MCF 10A (cell line): ENCODE results near the gene NRIP2. TPM values are rescaled to one million over a fixed set of nuclear protein-coding genes. Genes with fewer than 3 reads are reported as not detected.

Source experiments
- BruUV-seq: library from RNA; stranded (reverse); fragments of 400-500 nt; replicated peaks from 2 replicates; lab custom pipeline; 2021; lab: Mats Ljungman, UMichigan
- CTCF ChIA-PET: fragments of 300-600 bp; sonication (Branson Sonifier 250); formaldehyde crosslinking; extraction: SDS; loops from one replicate; lab custom pipeline; 2021; ENCODE audit warnings: antibody characterized with exemption, inconsistent platforms; lab: Yijun Ruan, JAX
- POLR2A ChIA-PET: fragments of 300-600, 350-650 bp; sonication (Branson Sonifier 250); formaldehyde crosslinking; extraction: SDS; loops from one replicate; lab custom pipeline; 2020; ENCODE audit warnings: antibody characterized with exemption, inconsistent platforms; lab: Yijun Ruan, JAX
- DNase-seq: peaks from one replicate; pipeline ENCODE4 v3.0.0-alpha.2; 2018; ENCODE audit not compliant: unreplicated experiment
- H3K27ac Mint-ChIP-seq: one replicate; pipeline ENCODE4 v1.8.0; 2022; ENCODE audit warnings: mild to moderate bottlenecking, low read depth, mixed read lengths; ENCODE audit not compliant: unreplicated experiment
- H3K27me3 Mint-ChIP-seq: one replicate; pipeline ENCODE4 v1.8.0; 2022; ENCODE audit warnings: mixed read lengths; ENCODE audit not compliant: insufficient read depth, unreplicated experiment
- H3K36me3 Mint-ChIP-seq: one replicate; pipeline ENCODE4 v1.8.0; 2022; ENCODE audit warnings: mild to moderate bottlenecking, moderate library complexity, mixed read lengths; ENCODE audit not compliant: insufficient read depth, unreplicated experiment
- H3K4me1 Mint-ChIP-seq: one replicate; pipeline ENCODE4 v1.8.0; 2022; ENCODE audit warnings: mixed read lengths; ENCODE audit not compliant: insufficient read depth, unreplicated experiment
- H3K4me3 Mint-ChIP-seq: one replicate; pipeline ENCODE4 v1.8.0; 2022; ENCODE audit warnings: mild to moderate bottlenecking, moderate library complexity, mixed read lengths; ENCODE audit not compliant: unreplicated experiment
- H3K9me3 Mint-ChIP-seq: one replicate; pipeline ENCODE4 v1.8.0; 2022; ENCODE audit warnings: mixed read lengths; ENCODE audit not compliant: unreplicated experiment
- intact Hi-C: fragments of 100-400 bp; cut with micrococcal nuclease; formaldehyde crosslinking; loops from 2 replicates; pipeline ENCODE4 v1.14.1; 2022
- total RNA-seq: library from RNA; stranded (reverse); gene quantifications from 2 replicates; pipeline ENCODE4 v1.2.3, GENCODE V29; 2022
- TF ChIP-seq, protein P1 (sequence below): fragments of 200-600 bp; IDR thresholded peaks from one replicate; pipeline ENCODE4 v1.8.0; 2022; ENCODE audit warnings: antibody characterized with exemption, mild to moderate bottlenecking; ENCODE audit not compliant: unreplicated experiment

Gene NRIP2
- total RNA-seq, 1 experiment from 2014 or later = not detected

DNA sequence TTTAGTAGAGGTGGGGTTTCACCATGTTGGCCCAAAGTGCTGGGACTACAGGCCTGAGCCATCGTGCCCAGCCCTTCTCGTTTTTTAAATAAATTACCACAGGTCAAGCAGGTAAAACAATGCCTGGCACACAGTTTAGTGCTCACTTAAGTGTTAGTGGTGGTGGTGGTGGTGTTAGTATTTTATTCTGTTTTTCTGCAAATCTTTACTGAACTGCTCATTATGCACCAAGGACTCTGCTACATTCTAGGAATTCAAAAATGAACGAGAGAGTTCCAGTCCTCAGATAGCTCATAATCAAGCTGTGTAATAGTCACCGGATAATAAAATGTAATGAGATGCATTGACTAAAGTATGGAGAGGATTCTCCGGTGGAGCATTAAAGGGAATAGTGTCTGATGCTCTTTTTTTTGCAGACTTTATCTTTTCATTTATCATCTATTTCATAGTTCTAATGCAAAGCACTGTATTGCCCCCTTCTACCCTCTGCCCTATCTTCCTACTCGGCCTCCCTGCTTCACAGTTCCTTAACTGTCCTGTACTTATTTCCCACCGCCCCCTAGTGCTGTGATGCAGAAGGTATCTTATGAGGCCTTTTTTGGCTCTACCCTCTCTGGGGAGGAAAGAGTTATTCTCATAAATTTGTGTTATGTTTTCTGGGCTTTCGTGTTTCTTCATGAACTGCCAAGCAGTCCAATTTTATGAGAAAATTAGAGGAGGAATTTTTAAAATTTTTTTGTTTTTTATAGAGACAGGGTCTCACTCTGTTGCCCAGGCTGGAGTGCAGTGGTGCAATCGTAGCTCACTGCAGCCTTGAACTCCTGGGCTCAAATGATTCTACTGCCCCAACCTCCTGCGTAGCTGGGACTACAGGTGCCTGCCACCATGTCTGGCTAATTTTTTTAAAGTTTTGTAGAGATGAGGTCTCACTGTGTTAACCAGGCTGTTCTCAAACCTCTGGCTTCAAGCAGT, 21.3 kb downstream of the NRIP2 start:
- Mint-ChIP-seq H3K9me3 (no peaks in the 10 kb centered on the region), H3K4me1 (peaks cover 6% of the 10 kb centered on the region), H3K36me3 (peaks cover 19% of the 10 kb centered on the region), H3K27me3 (no peaks in the 10 kb centered on the region), H3K27ac (peak overlapping the region; percentile 98), H3K4me3 (peak overlapping the region; percentile 100)
- TF ChIP-seq, protein P1, sequence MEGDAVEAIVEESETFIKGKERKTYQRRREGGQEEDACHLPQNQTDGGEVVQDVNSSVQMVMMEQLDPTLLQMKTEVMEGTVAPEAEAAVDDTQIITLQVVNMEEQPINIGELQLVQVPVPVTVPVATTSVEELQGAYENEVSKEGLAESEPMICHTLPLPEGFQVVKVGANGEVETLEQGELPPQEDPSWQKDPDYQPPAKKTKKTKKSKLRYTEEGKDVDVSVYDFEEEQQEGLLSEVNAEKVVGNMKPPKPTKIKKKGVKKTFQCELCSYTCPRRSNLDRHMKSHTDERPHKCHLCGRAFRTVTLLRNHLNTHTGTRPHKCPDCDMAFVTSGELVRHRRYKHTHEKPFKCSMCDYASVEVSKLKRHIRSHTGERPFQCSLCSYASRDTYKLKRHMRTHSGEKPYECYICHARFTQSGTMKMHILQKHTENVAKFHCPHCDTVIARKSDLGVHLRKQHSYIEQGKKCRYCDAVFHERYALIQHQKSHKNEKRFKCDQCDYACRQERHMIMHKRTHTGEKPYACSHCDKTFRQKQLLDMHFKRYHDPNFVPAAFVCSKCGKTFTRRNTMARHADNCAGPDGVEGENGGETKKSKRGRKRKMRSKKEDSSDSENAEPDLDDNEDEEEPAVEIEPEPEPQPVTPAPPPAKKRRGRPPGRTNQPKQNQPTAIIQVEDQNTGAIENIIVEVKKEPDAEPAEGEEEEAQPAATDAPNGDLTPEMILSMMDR = peak; percentile 55
- no TSS peak for BruUV-seq
- ChIA-PET CTCF (interaction anchor here (0.6 to 3.8 kb wide), 16 partner anchors 14 to 1224 kb away, joined by 3 to 26 read pairs (median 4); no protein-coding TSS in a partner anchor), POLR2A (interaction anchor here (0.7 to 7.6 kb wide), 11 partner anchors 8 to 621 kb away, joined by 3 to 128 read pairs (median 4); partner anchors contain the start of genes FKBP4, FOXM1, RHNO1 and TULP3)
- peak; percentile 81 for DNase-seq
- intact Hi-C loops = loop anchor here (1.0 to 2.0 kb wide), 2 partner anchors 19 to 73 kb away; partner anchors contain the start of gene FKBP4

DNA sequence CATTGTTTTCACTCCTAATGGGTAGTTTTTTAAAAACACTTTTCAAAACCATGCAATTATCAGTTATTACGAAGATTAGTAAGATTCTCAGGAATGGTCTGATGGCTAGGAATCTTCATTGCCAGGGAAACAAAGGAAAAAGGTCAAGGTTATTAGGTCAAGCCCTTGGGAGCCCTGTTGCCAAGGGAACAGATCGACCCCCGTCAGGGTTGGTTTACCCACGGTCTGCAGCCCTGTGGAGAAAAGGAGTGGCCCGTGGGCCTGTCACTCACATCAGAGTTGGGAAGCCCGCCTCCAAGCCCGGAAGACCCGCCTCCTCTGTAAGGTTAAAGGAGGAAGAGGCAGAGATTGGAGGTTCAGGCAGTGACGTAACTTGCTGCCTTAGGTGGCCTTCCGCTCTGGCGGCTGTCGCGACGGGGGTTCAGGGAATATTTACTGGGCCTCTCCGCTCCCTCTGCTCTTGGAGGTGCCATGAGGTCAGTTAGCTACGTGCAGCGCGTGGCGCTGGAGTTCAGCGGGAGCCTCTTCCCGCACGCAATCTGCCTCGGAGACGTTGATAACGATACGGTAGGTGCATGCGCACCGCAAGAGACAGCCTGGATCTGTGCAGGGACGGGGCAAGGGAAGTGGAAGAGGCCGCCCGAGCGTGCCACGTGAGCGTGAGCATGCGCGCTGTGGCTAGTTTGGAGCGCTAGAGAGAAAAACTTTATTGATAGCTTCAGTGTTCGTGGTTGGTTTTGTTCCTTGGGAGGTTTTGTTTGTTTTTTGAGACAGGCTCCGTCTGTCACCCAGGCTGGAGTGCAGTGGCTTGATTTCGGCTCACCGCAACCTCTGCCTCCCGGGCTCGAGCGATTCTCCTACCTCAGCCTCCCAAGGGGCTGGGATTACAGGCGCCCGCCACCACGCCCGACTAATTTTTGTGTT, 22.3 kb downstream of the NRIP2 start, which contains the start of gene ITFG2:
Gene ITFG2, plus strand, starts transcription at position 379 of the 924 bp plus-strand sequence. Its CDS starts 93 bp downstream, at position 472.
- Mint-ChIP-seq H3K36me3 (peaks cover 15% of the 10 kb centered on the region), H3K4me3 (peak within 1 kb of the TSS; percentile 100), H3K4me1 (peaks cover 6% of the 10 kb centered on the region), H3K27ac (peak within 1 kb of the TSS; percentile 98), H3K27me3 (no peaks in the 10 kb centered on the region), H3K9me3 (no peaks in the 10 kb centered on the region)
- TF ChIP-seq, protein P1 = no peak
- CTCF ChIA-PET = interaction anchor here (0.7 to 3.8 kb wide), 7 partner anchors 13 to 1225 kb away, joined by 3 to 26 read pairs (median 5); no protein-coding TSS in a partner anchor
- intact Hi-C loops = loop anchor here (1.0 to 2.0 kb wide), 2 partner anchors 18 to 72 kb away; partner anchors contain the start of gene FKBP4
- TSS peak; percentile 70 for BruUV-seq
- DNase-seq = peak; percentile 99
- POLR2A ChIA-PET = interaction anchor here (0.6 to 7.6 kb wide), 10 partner anchors 9 to 149 kb away, joined by 3 to 128 read pairs (median 4); partner anchors contain the start of genes FKBP4, FOXM1, RHNO1 and TULP3

DNA sequence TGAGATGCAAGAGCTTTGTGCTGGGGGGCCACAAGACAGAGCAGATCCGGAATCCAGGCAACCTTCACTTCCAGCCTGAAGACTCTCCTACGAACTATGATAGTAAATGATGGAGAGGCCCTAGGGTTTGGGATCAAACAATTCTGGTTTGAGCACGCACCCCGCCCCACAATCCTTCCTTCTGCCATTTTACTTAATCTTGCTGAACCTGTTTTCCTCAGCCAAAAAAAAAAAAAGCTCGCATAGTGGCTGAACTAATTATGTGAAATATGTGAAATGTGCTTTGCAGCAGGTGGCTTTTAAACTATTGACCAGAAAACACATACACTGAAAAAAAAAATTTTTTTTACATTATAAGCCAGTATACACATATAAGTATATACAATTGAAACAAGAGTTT, 23.0 kb downstream of the NRIP2 start:
- CTCF ChIA-PET = interaction anchor here (0.7 to 3.8 kb wide), 3 partner anchors 12 to 21 kb away, joined by 3 to 26 read pairs (median 15); no protein-coding TSS in a partner anchor
- POLR2A ChIA-PET = interaction anchor here (0.6 to 7.6 kb wide), 3 partner anchors 13 to 102 kb away, joined by 3 to 128 read pairs (median 5); partner anchors contain the start of gene FKBP4
- intact Hi-C loops = loop anchor here (2.0 kb wide), 1 partner anchor 17 kb away; the partner anchor contains the start of gene FKBP4
- peak overlapping the region; percentile 98 for H3K27ac Mint-ChIP-seq
- H3K27me3 Mint-ChIP-seq = no peaks in the 10 kb centered on the region
- DNase-seq = no peak
- peak overlapping the region; percentile 100 for H3K4me3 Mint-ChIP-seq
- H3K4me1 Mint-ChIP-seq = peaks cover 6% of the 10 kb centered on the region
- TF ChIP-seq, protein P1 = no peak
- no TSS peak for BruUV-seq
- peaks cover 22% of the 10 kb centered on the region for H3K36me3 Mint-ChIP-seq
- no peaks in the 10 kb centered on the region for H3K9me3 Mint-ChIP-seq
